ENCODE measurements around the gene XYLT1. TPM values are rescaled to one million over a fixed set of nuclear protein-coding genes. Genes with fewer than 3 reads are reported as not detected.

Gene XYLT1
- total and polyA plus RNA-seq, 2 of the 8 experiments (the other 6 are each of a cell fraction or from before 2014, with no cell fraction given) = 6.6 to 25.4 TPM

GRCh38 chr16:17204644-17205043 lies 266.1 kb downstream of the XYLT1 start:
- H3K79me2 ChIP-seq (ENCODE audit: control insufficient read depth in 1 of 2, insufficient read depth in 2 of 2, low read length in 2 of 2) = no peaks in the 10 kb centered on the region
- POLR2A ChIA-PET (ENCODE audit: partially characterized antibody) = interaction anchor here (0.7 kb wide), 1 partner anchor 14 kb away, joined by 3 read pairs; no protein-coding TSS in a partner anchor
- CTCF ChIA-PET (ENCODE audit: partially characterized antibody) = interaction anchor here (0.7 to 3.6 kb wide), 6 partner anchors 8 to 264 kb away, joined by 3 to 28 read pairs (median 4); no protein-coding TSS in a partner anchor
- TF ChIP-seq POLR2AphosphoS5 (IDR thresholded peaks at IDR 0.05; ENCODE audit: low read depth, low read length) = no peak
- TF ChIP-seq, protein P1, sequence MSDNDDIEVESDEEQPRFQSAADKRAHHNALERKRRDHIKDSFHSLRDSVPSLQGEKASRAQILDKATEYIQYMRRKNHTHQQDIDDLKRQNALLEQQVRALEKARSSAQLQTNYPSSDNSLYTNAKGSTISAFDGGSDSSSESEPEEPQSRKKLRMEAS (IDR thresholded peaks at IDR 0.05) = no peak
- TF ChIP-seq EGR1 (IDR thresholded peaks at IDR 0.05; ENCODE audit: borderline replicate concordance, low read depth, low read length) = no peak
- TF ChIP-seq KDM4A (IDR thresholded peaks at IDR 0.05; ENCODE audit: low read depth, low read length, severe bottlenecking) = no peak
- no peak for TF ChIP-seq SIN3A (conservative IDR thresholded peaks at IDR 0.05 in 1 of 2, IDR thresholded peaks at IDR 0.05 in 1 of 2; ENCODE audit: low read depth in 1 of 2, low read length in 2 of 2)
- TF ChIP-seq TAF7 (optimal IDR thresholded peaks at IDR 0.05; ENCODE audit: borderline replicate concordance, low read depth, low read length) = no peak
- TF ChIP-seq SAP30 (IDR thresholded peaks at IDR 0.05; ENCODE audit: insufficient read depth, insufficient replicate concordance, low read length) = no peak
- TF ChIP-seq CREB1 (IDR thresholded peaks at IDR 0.05) = no peak
- no peak for TF ChIP-seq EZH2 (IDR thresholded peaks at IDR 0.05; ENCODE audit: low read depth, low read length, severe bottlenecking)
- no peak for TF ChIP-seq TCF12 (IDR thresholded peaks at IDR 0.05; ENCODE audit: low read depth, low read length)
- TF ChIP-seq KDM5A (IDR thresholded peaks at IDR 0.05; ENCODE audit: low read length) = no peak
- TF ChIP-seq RBBP5 (IDR thresholded peaks at IDR 0.05; ENCODE audit: borderline replicate concordance, low read depth, low read length) = no peak
- TF ChIP-seq TAF1 (IDR thresholded peaks at IDR 0.05; ENCODE audit: low read depth, low read length) = no peak

More at GRCh38 chr16:17204644-17205043, 266.1 kb downstream of the XYLT1 start:
- H2BK120ac ChIP-seq (replicated peaks; ENCODE audit: low read depth, low read length) = no peak overlapping the region
- H2BK5ac ChIP-seq (ENCODE audit: low read depth, low read length) = no peak overlapping the region
- DNase-seq (ENCODE audit: low read depth in 1 of 2, low spot score in 2 of 2) = no peak
- no peak overlapping the region for H2BK15ac ChIP-seq (ENCODE audit: low read length)
- no peak overlapping the region for H4K5ac ChIP-seq (ENCODE audit: insufficient read length, low read depth, low read length)
- H2BK20ac ChIP-seq (ENCODE audit: low read length) = no peak overlapping the region
- peaks cover 0 to 3% (median 0%) of the 10 kb centered on the region in 4 experiments; a peak in 1 of 8 replicates for H3K36me3 ChIP-seq (ENCODE audit: control insufficient read depth in 2 of 4, insufficient read depth in 4 of 4, low read length in 3 of 4)
- H3K27ac ChIP-seq (ENCODE audit: low read depth, low read length) = no peak overlapping the region
- 76% methylated on average over 2 of the region's 2 CpGs; no CpG with 5 or more reads in 1 of the 2 experiments for WGBS, 2 experiments (ENCODE audit: extremely low coverage in 1 of 2, insufficient coverage in 1 of 2, insufficient read length in 1 of 2, insufficient replicate concordance in 2 of 2, low coverage in 1 of 2, low lambda C conversion rate in 2 of 2, missing lambda C conversion rate in 1 of 2)
- H3K14ac ChIP-seq (ENCODE audit: insufficient read length) = no peak overlapping the region
- no peak overlapping the region for H3K18ac ChIP-seq (ENCODE audit: extremely low read depth, low read length)
- no peak overlapping the region for H3K4ac ChIP-seq (replicated peaks; ENCODE audit: insufficient read length, low read depth, low read length)
- H4K91ac ChIP-seq (replicated peaks; ENCODE audit: insufficient read length, low read length) = no peak overlapping the region
- no peak overlapping the region for H2BK12ac ChIP-seq (ENCODE audit: low read depth, low read length)
- H3K9ac ChIP-seq (replicated peaks in 1 of 4; ENCODE audit: extremely low read depth in 1 of 4, low read depth in 3 of 4, low read length in 3 of 4) = no peak overlapping the region
- H4K20me1 ChIP-seq (replicated peaks in 1 of 2; ENCODE audit: control insufficient read depth in 1 of 2, insufficient read depth in 2 of 2, low read length in 2 of 2) = no peaks in the 10 kb centered on the region
- no peak overlapping the region; a peak in 1 of 4 replicates for H3K4me2 ChIP-seq (ENCODE audit: insufficient read depth in 1 of 2, low read depth in 2 of 2, low read length in 2 of 2)
- H3K4me3 ChIP-seq (ENCODE audit: extremely low read depth in 1 of 4, insufficient read depth in 2 of 4, low read depth in 3 of 4, low read length in 4 of 4) = no peak overlapping the region
- no peaks in the 10 kb centered on the region for H3K27me3 ChIP-seq (replicated peaks in 1 of 4; ENCODE audit: control insufficient read depth in 3 of 4, extremely low read depth in 1 of 4, insufficient read depth in 3 of 4, low read length in 3 of 4)
- no peaks in the 10 kb centered on the region for H3K9me3 ChIP-seq (ENCODE audit: insufficient read depth in 2 of 2, low read depth in 1 of 2, low read length in 1 of 2)
- H2AK5ac ChIP-seq (ENCODE audit: low read depth, low read length) = no peak overlapping the region
- H3K4me1 ChIP-seq (replicated peaks in 1 of 4; ENCODE audit: control insufficient read depth in 3 of 4, insufficient read depth in 4 of 4, low read length in 3 of 4) = peaks cover 2 to 18% (median 8%) of the 10 kb centered on the region in 4 experiments; a peak in 6 of 7 replicates
- H2AFZ ChIP-seq (ENCODE audit: low read length) = no peak overlapping the region
- no peak overlapping the region for H4K8ac ChIP-seq (ENCODE audit: extremely low read depth, insufficient read depth, low read length)
- H3K23me2 ChIP-seq (ENCODE audit: low read depth, low read length) = peaks cover 5% of the 10 kb centered on the region; the same call in 1 of the 2 replicates
- H3K56ac ChIP-seq (replicated peaks; ENCODE audit: insufficient read length, low read depth, low read length) = no peak overlapping the region
- FAIRE-seq = no peak
- no peak overlapping the region for H3K23ac ChIP-seq (ENCODE audit: insufficient read length)
- 0 out of 2 replicates have a peak, but pooled peaks cover 2% of the 10 kb centered on the region for H3K79me1 ChIP-seq (ENCODE audit: low read depth, low read length)

Data from H1 (cell line).